ENCODE results near the gene CNTNAP2.
"Not testable (repeated sequence)": the region's sequence is repeated elsewhere in the genome, so short reads cannot be mapped to it uniquely, and the experiment has no call there.

Gene CNTNAP2

DNA sequence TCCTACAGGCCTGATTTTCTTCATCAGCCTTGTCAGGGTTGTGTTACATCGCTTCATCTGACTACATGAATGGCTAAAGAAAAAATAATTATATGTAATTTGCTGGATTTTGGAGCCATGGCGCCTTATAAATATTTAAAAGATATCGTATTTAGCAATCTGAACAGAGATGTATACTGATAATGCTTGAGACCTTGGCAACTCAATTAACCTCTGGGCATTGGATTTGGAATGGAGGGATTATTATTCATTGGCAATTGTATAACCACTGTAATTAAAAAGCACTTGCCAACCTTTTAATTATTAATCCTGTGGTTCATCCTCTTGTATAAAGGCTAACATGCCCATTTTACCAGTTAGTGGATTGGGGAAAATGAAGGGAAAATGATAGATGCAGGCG is 745.1 kb downstream of the CNTNAP2 start:
- no peak for DNase-seq (ENCODE audit: insufficient read length, low spot score)
- no peak for FAIRE-seq

DNA sequence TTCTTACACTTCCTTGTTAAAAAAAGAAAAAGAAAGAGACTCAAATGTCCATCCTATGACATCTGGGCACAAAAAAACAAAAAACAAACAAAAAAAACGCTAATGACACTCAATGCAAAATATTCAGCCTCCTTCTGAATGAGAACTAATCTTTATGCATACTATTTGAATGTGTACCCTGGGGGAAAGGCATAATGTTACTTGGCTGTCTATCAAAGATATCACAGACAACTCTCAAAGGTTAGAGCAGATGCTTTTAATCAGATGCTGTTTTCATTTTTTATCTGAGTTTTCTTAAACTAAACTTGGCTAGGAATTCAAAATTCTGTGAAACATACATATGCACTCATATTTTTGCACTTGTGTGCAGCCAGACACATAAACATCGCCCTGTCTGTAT is 745.8 kb downstream of the CNTNAP2 start:
- FAIRE-seq (no peak), DNase-seq (ENCODE audit: insufficient read length, low spot score) (no peak)

DNA sequence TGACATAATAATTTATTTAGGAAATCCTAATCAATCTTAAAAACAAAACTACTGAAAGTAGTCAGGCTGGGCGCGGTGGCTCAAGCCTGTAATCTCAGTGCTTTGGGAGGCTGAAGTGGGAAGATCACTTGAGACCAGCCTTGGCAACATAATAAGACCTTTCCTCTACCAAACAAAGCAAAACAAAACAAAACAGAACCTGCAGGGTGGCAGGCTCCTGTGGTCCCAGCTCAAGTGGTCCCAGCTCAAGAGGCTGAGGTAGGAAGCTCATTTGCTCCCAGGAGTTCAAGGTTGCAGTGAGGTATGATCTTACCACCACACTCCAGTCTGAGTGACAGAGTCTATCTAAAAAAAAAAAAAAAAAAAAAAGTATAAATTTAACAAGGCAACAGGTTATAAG is 748.0 kb downstream of the CNTNAP2 start:
- no peak for FAIRE-seq
- DNase-seq (ENCODE audit: insufficient read length, low spot score): no peak

DNA sequence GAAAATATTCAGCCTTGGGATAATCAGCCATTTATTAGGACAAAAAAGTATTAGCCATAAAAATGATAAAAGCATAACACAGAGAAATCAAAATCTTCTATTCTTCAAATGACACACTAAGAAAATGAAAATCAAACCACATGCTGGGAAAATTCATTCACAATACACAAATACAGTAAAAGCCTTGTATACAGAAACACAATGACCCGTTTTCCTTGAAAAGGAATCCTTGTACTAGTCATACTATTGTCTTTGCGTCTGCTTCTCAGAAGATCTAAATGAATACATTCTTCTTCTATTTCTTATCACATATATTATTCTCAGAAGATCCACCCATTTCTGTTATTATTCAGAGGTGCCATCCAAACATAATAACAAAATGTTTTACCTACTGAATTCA is 749.1 kb downstream of the CNTNAP2 start:
- DNase-seq (ENCODE audit: insufficient read length, low spot score) (no peak), FAIRE-seq (no peak)

DNA sequence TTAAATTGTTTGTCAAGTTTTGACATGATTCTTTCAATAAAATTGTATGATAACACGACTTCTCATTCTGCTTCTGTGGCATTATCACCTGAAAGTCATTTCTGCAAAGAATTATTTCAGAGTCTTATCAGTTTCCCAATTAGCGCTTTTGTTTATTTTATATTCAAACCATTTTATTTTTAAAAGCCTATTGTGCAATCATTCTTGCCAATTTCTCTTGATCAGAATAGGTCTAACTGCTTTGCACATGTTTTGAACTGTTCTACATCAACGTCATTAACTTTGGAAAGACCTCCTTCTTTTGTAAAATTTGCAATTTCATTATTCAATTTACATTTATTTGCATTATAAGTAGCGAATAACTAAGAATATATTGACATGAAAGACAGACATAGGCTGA is 758.1 kb downstream of the CNTNAP2 start:
- FAIRE-seq: no peak
- DNase-seq (ENCODE audit: insufficient read length, low spot score): no peak

DNA sequence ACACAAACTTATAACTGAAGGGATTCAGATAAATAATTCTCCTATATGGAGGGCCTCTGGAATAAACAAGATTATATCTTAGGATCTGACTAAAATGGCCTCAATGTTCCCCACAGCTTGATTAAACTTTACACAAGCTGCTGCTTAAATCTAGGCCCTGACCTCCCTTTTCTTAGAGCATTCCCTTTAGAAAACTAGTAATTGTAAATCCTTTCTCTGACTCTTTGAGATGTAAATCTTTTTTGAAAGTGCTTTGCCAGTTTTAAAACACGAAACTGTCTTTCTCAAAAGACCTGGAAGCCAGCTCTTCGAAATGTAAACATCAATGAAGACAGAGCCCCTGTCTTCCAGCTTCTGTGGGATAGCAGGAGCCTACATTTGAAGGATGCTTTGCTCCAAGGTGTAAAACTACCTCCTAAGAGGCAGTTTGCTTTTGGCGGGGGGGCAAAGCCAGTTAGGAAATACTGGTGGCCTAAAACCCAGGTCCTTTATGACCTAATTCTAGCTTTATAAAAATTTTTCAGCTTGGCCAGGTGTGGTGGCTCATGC is 758.7 kb downstream of the CNTNAP2 start:
- no peak for FAIRE-seq

DNA sequence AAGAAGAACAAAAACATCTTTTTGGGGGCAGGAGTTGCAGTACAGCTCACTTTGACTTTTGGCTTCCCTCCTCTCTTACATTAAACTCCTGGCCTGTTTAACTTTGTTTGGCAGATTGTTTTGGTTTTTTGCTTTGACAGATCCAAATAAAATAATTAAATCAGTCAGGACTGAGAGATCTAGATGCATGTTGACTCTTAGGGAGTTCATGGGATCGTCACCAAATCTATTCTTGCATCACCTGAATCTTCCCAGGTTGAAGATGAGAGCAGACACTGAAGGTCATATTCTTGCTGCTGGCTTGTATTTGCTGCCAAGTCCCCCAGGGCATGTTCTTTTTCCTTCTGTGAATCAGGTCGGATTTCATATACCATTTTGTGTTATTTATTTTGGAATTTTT is 759.4 kb downstream of the CNTNAP2 start:
- no peak for DNase-seq (ENCODE audit: insufficient read length, low spot score)
- no peak for FAIRE-seq

More for the DNA sequence above, 758.7 kb downstream of the CNTNAP2 start:
- no peak for DNase-seq (ENCODE audit: insufficient read length, low spot score)

DNA sequence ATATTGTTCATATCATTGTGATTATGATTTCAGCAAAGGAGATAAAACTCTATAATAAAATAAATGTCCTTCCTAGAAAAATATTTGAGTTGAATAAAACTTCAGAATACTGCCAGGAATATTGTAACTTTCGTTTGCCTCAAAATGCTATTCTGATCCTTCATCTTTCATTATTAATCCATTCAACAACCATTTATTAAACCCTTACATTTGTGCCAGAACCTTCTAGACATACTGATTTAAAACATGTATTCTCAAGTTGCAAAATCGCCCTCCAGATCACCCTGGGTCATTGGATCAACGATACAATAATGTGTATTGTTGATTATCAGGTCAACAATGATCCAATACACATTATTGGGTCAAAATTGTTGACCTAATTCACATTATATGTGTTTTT is 759.8 kb downstream of the CNTNAP2 start:
- FAIRE-seq (no peak), DNase-seq (ENCODE audit: insufficient read length, low spot score) (no peak)

DNA sequence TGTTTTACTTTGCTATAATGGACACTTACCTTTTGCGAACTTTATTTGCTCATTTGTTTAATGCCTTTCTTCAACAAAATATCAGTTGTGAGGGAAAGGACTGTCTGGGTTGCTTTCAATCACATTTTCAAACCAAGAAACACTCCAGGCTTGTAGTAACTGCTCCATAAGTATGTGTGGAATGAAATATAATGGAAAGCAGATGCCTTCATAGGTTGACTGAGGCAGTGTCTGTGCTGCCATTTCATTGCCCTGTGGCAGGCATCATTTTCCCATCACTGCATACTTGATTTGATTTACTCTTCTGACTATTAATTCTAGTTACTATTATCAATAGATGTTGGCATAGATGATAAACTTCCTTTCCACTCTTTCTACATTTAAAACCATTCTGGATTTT is 762.3 kb downstream of the CNTNAP2 start:
- FAIRE-seq: no peak
- DNase-seq (ENCODE audit: insufficient read length, low spot score): no peak

DNA sequence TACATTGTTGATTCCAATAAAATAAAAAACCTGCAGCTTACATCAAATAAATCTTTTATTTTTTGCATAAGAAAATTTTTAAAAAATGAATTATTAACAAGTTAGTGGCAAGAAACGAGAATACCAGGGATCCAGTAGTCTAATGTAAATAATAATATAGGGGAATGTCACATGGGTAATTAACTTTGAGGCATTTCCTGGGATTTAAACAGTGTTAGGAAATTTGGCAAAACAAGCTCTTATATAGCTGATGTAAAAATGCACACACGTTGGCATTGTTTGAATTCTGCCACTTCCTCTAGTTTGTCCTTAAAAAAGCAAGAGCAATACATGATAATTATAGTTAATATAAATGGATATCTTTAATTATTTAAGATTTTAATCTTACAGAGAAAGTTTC is 768.6 kb downstream of the CNTNAP2 start:
- no peak for DNase-seq (ENCODE audit: insufficient read length, low spot score)
- no peak for FAIRE-seq

DNA sequence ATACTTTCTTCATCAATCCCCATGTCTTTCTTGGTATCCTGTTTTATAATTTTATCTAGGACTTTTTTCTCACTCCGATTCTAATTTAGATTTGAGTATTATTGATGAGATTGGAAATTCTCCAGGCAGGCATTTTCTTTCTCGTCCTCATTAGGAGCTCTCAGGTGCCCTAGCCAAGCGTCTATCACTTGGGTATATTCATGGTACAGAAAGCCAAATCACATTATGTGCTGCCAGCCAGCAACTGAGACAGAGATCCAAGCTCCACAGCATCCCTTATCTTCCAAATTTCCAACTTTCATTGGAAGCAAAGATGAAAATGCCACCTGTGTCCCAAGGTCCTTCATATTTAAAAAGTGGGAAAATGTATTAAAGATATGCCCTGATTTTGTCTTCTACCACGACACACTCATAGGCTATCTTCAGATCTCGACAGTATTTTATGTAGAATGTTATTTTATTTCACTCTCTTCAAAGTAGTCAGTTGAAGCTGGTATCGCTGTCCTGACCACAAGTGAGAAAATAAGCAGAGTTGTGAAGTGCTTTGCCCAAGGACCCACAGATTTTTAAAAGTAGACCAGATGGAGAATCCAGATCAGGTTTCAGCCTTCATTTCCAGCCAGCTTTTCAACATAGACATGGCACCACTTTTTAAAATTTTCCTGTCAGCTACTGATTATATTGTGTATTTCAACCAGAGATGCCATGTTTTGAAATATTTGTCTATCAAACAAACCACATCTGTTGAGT is 773.4 kb downstream of the CNTNAP2 start:
- no peak for FAIRE-seq
- no peak for DNase-seq (ENCODE audit: insufficient read length, low spot score)

DNA sequence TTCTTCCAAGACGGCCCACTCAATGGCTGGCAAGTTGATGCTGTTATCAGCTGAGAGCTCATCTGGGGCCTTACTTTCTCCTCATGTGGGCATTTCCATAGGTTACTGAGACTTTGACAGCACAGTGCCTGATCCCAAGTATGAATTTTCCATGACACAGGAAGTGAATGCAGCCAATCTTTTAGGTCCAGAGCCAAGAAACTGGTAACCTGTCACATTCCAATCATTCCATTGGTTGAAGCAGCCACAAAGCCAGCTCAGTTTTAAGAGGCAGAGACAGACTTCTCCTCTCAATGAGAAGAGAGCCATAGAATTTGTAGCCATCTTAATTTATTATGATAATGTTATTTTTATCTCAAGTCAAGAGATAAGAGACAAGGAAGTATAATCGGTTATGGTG is 775.5 kb downstream of the CNTNAP2 start:
- no peak for DNase-seq (ENCODE audit: insufficient read length, low spot score)
- no peak for FAIRE-seq

DNA sequence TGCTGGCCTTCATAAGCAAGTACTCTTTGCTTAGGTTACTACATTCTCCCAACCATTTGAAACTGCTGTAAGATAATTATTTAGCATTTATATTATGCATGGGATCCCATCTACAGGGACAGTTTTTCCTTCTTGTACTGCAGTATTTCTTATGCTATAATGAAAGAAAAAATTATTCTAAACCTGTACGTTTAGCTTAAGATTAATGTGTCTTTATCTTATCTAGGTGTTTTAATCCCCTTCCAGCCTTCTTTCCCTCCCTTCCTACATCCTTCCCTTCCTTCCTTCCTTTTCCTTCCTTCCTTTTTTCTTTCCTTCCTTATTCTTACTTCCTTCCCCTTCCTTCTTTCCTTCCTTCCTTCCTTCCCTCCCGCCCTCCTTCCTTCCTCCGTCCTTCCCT is 778.3 kb downstream of the CNTNAP2 start:
- FAIRE-seq: no peak
- DNase-seq (ENCODE audit: insufficient read length, low spot score): no peak

DNA sequence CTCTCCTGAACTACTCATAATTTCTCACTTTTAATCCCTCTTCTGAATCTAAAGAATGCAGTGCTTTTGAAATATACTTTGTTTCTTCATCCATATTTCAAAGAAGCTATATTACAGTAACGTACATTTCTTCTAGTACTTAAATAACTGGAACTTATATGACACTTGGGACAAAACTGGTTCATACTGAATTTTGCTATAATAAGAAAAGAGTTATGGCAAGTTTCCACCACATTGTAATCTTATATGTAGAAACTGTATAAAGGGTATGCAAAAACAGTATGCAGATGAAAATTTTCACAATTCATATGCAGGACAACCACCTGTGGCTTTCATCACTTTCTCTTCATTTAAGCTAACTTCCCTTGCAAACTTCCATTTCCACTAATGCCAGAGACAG is 785.7 kb downstream of the CNTNAP2 start:
- DNase-seq (ENCODE audit: insufficient read length, low spot score): no peak
- no peak for FAIRE-seq

DNA sequence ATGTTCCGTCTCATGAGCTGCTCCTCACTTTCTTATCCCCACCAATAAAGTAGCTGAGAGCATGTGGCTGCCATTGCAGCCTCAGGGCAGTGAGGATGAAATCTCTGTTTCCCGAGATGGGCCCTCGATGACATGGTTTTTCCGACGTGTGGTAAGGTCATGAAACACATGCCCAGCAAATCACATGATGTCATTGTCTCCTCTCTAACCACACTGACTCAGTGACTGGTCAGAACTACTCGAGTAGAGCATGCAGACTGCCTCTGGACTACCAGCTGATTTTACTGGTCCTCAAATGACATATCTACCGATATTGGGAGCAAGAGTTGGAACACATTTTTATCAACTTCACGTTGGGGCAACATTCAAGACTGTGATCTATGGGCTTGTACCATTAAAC is 786.1 kb downstream of the CNTNAP2 start:
- FAIRE-seq (no peak), DNase-seq (ENCODE audit: insufficient read length, low spot score) (no peak)

DNA sequence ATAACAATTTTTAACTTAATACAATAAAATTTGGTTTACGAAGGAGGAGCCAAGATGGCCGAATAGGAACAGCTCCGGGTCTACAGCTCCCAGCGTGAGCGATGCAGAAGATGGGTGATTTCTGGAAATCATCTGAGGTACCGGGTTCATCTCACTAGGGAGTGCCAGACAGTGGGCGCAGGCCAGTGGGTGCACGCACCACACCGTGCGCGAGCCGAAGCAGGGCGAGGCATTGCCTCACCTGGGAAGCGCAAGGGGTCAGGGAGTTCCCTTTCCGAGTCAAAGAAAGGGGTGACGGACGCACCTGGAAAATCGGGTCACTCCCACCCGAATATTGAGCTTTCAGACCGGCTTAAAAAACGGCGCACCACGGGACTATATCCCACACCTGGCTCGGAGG is 789.1 kb downstream of the CNTNAP2 start:
- not testable (repeated sequence) for DNase-seq (ENCODE audit: insufficient read length, low spot score); FAIRE-seq

DNA sequence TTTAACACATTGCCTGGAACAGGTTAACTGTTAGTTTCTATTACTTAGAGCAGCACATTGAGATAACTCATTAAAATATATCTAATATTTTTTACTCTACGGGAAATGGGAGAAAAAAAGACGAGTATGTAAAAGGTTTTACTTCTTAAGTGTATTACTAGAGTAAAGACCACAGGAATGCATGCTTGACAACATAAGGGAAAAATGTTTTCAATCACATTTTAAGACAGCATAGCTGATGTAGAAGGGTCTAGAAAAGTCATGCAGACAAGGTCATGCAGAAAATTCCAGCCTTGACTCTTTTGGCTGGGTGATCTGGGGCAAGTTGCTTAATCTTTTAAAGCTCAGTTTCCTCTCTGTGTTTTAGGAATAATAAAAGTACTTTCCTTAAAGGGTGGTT is 806.2 kb downstream of the CNTNAP2 start:
- no peak for DNase-seq (ENCODE audit: insufficient read length, low spot score)
- FAIRE-seq: no peak

DNA sequence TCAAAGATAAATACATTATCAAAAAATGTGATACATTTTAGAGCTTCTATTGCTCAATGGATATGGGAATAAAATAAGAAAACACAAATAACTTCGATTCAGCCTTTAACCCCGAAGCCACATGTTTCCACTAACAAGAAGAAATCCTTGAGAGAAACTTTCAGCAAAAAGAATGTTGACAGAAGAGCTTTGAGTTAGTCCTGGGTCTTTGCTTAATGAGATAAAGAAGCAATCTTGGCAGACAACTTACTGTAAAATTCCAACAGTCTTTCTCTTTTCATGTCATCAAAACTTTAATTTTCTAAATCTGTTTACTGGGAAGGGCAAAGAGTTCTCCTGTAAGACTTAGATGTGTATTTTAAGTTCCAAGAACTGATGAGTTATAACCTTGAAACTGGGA is 810.2 kb downstream of the CNTNAP2 start:
- FAIRE-seq: no peak
- no peak for DNase-seq (ENCODE audit: insufficient read length, low spot score)

DNA sequence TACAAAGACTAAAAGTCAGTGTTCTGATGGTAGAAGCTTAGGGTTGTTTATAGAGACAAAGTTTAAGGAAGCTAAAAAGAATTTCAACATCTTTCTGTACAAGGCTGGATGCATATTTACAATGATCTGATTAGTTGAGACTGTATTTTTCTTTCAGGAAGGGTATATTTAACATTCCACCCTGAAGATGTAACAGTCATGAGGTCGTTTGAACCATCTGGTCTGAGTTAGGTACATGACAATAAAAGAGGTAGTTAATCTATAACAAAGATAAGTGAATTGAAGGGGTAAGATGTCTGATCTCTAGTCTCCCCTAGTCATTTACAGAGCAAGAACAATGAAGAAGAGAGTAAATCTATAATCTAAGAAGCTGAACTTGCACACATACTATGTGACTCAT is 821.2 kb downstream of the CNTNAP2 start:
- FAIRE-seq: no peak
- no peak for DNase-seq (ENCODE audit: insufficient read length, low spot score)

DNA sequence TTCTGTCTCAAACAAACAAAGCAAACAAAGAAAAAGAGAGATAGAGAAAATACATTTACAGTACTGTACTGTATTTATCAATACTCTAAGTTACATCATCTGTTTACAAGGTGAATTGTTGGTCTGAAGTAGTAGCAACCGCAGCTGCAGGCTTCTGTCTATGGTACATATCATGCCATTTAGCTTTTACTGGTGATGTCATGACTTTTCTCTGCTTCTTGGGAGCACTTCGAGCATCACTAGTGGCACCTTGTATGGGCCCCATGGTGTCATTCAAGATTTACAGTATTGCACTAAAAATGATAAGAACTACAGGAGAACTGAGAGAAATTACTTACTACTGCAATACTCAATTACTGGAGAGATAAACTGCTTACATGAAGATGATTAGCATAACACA is 826.9 kb downstream of the CNTNAP2 start:
- FAIRE-seq (no peak), DNase-seq (ENCODE audit: insufficient read length, low spot score) (no peak)

DNA sequence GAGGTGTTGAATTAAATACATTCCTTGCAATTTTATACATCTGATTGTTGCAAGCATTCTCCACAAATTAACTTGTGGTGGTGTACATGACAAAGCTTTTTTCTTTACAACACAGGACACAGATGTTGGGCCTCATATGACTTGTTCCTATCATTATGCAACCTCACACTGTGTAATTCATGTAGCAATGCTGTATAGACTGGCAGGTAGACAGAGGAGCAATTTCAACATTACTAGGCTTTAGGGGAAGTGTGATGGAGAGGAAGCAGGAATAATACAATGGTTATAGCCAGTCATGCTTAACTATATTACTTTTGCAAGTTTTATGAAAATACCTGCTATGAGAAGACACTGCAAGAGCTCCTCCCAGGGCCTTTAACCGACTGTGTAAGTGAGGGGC is 832.1 kb downstream of the CNTNAP2 start:
- FAIRE-seq (no peak), DNase-seq (ENCODE audit: insufficient read length, low spot score) (no peak)

DNA sequence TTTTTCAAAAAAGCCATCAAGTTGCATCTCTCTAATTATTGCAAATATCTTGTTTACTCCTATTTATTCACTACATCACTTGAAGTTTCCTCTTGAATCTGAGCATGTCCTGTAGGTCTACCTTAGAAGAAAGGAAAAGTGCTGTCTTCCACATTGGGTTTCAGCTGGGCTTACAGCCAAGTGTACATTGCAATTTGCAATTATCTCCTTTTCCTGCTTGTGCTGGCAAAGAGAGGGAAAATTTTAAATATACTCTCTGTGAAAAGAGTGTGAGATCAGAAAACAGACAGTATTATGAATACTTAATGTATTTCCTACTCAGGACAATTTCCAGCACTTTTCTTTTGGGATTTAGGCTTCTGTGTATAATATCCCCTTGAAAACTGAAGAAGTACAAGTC is 839.7 kb downstream of the CNTNAP2 start:
- FAIRE-seq (no peak), DNase-seq (ENCODE audit: insufficient read length, low spot score) (no peak)

DNA sequence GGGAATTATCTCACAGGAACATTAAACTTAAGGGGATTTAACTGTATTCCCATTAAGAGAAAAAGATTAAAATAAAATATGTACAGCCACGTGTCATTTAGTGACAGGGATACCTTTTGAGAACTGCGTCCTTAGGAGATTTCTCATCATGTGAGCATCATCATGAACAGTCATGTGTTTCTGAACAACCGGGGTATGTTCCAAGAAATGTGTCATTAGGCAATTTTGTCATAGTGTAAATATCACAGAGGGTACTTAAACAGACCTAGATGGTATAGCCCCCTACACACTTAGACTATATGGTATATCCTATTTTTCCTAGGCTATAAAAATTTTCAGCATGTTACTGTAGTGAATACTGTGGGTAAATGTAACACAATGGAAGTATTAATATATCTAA is 840.3 kb downstream of the CNTNAP2 start:
- DNase-seq (ENCODE audit: insufficient read length, low spot score): no peak
- no peak for FAIRE-seq

All from GM19239 (cell line).